Measurements from ENCODE around the gene COPS6. TPM values are rescaled to one million over a fixed set of nuclear protein-coding genes. Genes with fewer than 3 reads are reported as not detected.

Gene COPS6
- total RNA-seq, 1 experiment from 2014 or later, result 110 TPM

DNA sequence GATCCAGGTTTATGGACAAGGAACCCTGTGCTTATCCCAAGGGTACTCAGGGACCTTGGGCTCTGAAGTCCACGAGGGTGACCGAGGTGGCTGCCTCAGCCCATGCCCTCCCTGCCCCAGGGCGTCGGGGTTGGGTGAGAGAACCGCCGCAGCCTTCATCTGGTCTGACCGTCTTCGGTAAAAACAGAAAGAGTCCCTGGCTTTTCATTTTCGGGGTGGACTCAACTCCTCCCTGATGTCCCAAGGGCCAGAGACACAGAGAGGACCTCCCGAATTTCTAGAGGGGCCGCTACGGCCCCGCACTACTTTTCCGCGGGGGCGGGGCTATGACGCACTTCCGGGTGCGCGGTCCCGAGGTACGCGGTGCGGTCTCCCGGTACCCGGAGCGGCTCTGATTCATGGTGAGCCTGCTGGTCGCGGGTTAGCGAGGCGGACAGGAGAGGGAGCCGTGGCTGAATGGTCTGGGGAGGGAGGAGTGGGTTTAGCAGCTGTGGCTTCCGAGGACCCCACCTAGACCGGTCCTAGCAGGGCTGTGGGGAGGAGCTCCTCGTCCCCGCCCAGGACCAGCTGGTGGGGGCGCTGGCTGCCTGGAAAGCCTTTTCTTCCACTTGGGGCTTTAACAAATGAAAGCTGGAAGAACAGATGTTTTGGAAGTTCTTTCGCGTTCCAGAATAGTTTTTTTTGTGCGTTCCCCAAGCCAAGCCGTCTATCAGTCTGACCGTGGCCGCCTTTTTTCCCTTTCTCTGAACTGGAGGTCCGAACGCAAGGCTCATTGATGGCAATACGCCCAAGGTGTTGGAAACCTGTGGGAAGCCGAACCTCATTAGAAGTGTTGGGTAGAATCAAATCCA lies 39.1 kb upstream of the COPS6 start, which contains the start of gene ZSCAN21:
TSS of gene ZSCAN21 (plus strand) at position 334 of the 851 bp plus-strand sequence. CDS start 7,233 bp downstream, outside the sequence.
- TSS peak; percentile 79 for BruUV-seq (replicated peaks)

GRCh38 chr7:100051611-100052010 lies 37.2 kb upstream of the COPS6 start:
- Mint-ChIP-seq H3K36me3 (ENCODE audit: insufficient read depth, unreplicated experiment) (peaks cover 7% of the 10 kb centered on the region), H3K4me1 (ENCODE audit: low read depth, unreplicated experiment) (peaks cover 7% of the 10 kb centered on the region), H3K4me3 (ENCODE audit: low read depth, unreplicated experiment) (no peak overlapping the region), H3K9me3 (ENCODE audit: low read depth, unreplicated experiment) (no peaks in the 10 kb centered on the region), H3K27me3 (ENCODE audit: unreplicated experiment) (no peaks in the 10 kb centered on the region), H3K27ac (ENCODE audit: unreplicated experiment) (no peak overlapping the region)
- DNase-seq, result no peak
- BruUV-seq (replicated peaks), result no TSS peak
- CTCF ChIA-PET, result no interaction called here
- TF ChIP-seq, protein P1, sequence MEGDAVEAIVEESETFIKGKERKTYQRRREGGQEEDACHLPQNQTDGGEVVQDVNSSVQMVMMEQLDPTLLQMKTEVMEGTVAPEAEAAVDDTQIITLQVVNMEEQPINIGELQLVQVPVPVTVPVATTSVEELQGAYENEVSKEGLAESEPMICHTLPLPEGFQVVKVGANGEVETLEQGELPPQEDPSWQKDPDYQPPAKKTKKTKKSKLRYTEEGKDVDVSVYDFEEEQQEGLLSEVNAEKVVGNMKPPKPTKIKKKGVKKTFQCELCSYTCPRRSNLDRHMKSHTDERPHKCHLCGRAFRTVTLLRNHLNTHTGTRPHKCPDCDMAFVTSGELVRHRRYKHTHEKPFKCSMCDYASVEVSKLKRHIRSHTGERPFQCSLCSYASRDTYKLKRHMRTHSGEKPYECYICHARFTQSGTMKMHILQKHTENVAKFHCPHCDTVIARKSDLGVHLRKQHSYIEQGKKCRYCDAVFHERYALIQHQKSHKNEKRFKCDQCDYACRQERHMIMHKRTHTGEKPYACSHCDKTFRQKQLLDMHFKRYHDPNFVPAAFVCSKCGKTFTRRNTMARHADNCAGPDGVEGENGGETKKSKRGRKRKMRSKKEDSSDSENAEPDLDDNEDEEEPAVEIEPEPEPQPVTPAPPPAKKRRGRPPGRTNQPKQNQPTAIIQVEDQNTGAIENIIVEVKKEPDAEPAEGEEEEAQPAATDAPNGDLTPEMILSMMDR (IDR thresholded peaks at IDR 0.05; ENCODE audit: unreplicated experiment), result no peak
- intact Hi-C loops (cut with micrococcal nuclease; ENCODE audit: unreplicated experiment), result loop anchor here (5.0 kb wide), 1 partner anchor 139 kb away; no protein-coding TSS in a partner anchor

More for the DNA sequence above, 39.1 kb upstream of the COPS6 start, which contains the start of gene ZSCAN21:
- DNase-seq, result peak; percentile 79
- Mint-ChIP-seq H3K4me3 (ENCODE audit: low read depth, unreplicated experiment) (peak within 1 kb of the TSS; percentile 74), H3K9me3 (ENCODE audit: low read depth, unreplicated experiment) (no peaks in the 10 kb centered on the region), H3K4me1 (ENCODE audit: low read depth, unreplicated experiment) (peaks cover 7% of the 10 kb centered on the region), H3K27me3 (ENCODE audit: unreplicated experiment) (no peaks in the 10 kb centered on the region), H3K36me3 (ENCODE audit: insufficient read depth, unreplicated experiment) (peaks cover 7% of the 10 kb centered on the region), H3K27ac (ENCODE audit: unreplicated experiment) (peak within 1 kb of the TSS; percentile 63)
- intact Hi-C loops (cut with micrococcal nuclease; ENCODE audit: unreplicated experiment), result loop anchor here (5.0 kb wide), 1 partner anchor 137 kb away; no protein-coding TSS in a partner anchor
- TF ChIP-seq, protein P1 (IDR thresholded peaks at IDR 0.05; ENCODE audit: unreplicated experiment), result no peak
- CTCF ChIA-PET, result interaction anchor here (0.9 kb wide), 1 partner anchor 56 kb away, joined by 3 read pairs; no protein-coding TSS in a partner anchor

- TF ChIP-seq, protein P1 (IDR thresholded peaks at IDR 0.05; ENCODE audit: unreplicated experiment), result no peak
- H3K36me3 Mint-ChIP-seq (ENCODE audit: insufficient read depth, unreplicated experiment), result peaks cover 15% of the 10 kb centered on the region
- no peaks in the 10 kb centered on the region for H3K27me3 Mint-ChIP-seq (ENCODE audit: unreplicated experiment)
- no TSS peak for BruUV-seq (replicated peaks)
- H3K27ac Mint-ChIP-seq (ENCODE audit: unreplicated experiment), result no peak overlapping the region
- H3K4me1 Mint-ChIP-seq (ENCODE audit: low read depth, unreplicated experiment), result peaks cover 7% of the 10 kb centered on the region
- no peak overlapping the region for H3K4me3 Mint-ChIP-seq (ENCODE audit: low read depth, unreplicated experiment)
- H3K9me3 Mint-ChIP-seq (ENCODE audit: low read depth, unreplicated experiment), result no peaks in the 10 kb centered on the region
- intact Hi-C loops (cut with micrococcal nuclease; ENCODE audit: unreplicated experiment), result loop anchor here (1.0 to 5.0 kb wide), 2 partner anchors 59 to 141 kb away; no protein-coding TSS in a partner anchor
- DNase-seq, result peak; percentile 40
- CTCF ChIA-PET, result interaction anchor here (0.6 to 1.6 kb wide), 4 partner anchors 8 to 422 kb away, joined by 3 to 14 read pairs (median 3); no protein-coding TSS in a partner anchor
Observed at GRCh38 chr7:100053215-100053614, 35.6 kb upstream of the COPS6 start.

- H3K4me1 Mint-ChIP-seq (ENCODE audit: low read depth, unreplicated experiment), result no peaks in the 10 kb centered on the region
- H3K27me3 Mint-ChIP-seq (ENCODE audit: unreplicated experiment), result no peaks in the 10 kb centered on the region
- BruUV-seq (replicated peaks), result no TSS peak
- H3K4me3 Mint-ChIP-seq (ENCODE audit: low read depth, unreplicated experiment), result no peak overlapping the region
- H3K27ac Mint-ChIP-seq (ENCODE audit: unreplicated experiment), result no peak overlapping the region
- H3K9me3 Mint-ChIP-seq (ENCODE audit: low read depth, unreplicated experiment), result no peaks in the 10 kb centered on the region
- TF ChIP-seq, protein P1 (IDR thresholded peaks at IDR 0.05; ENCODE audit: unreplicated experiment), result no peak
- intact Hi-C loops (cut with micrococcal nuclease; ENCODE audit: unreplicated experiment), result no loop called here
- peaks cover 27% of the 10 kb centered on the region for H3K36me3 Mint-ChIP-seq (ENCODE audit: insufficient read depth, unreplicated experiment)
- CTCF ChIA-PET, result no interaction called here
- DNase-seq, result no peak
Observed at GRCh38 chr7:100057006-100057405, 31.8 kb upstream of the COPS6 start.
